ENCODE measurements around the gene POU3F4.
A peak's percentile ranks its signal among the peaks of the same experiment; 100 is the strongest.

The POU3F4 gene

DNA sequence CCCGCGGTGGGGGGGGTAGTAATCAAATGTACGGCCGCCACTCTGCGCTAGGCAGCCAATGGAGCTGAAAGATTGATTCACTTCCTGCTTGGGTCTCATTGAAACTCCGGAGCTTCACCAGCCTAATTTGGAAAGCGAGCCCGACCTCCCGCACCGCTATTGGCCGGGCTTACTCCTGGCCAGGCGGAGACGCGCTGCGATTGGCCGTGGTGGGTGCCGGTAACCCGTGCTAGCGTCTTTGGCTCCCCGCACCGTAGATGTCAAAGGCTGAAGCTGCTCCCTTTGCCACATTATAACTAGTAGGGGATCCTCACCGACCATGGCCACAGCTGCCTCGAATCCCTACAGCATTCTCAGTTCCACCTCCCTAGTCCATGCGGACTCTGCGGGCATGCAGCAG is at the start of gene POU3F4:
TSS of gene POU3F4 (plus strand) at position 285 of the 400 bp plus-strand sequence. CDS start at position 320, 35 bp downstream.
- DNase-seq: peak in 43 of 51 donors; percentile 2 to 79 (median 44)

DNA sequence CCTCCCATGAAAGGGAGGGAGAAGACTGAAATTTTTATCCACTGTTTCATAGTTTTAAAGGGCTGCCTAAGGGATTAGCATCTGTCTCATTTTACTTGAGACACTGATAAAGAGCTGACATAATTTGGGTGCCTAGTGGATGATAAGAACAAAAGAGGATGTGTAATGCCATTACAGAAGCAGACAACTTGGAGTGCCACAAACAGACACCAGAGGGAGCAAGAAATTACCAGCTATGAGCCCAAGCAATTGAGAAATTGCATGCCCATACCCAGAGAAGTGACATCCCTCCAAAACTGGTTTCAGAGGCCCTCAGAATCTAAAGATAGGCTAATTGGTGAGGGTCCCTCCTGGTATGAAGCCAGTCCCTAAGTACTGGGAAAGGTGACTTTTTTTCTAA is 38.5 kb upstream of the POU3F4 start:
- peak in 14 of 51 donors; percentile 0 to 15 (median 0) for DNase-seq

DNA sequence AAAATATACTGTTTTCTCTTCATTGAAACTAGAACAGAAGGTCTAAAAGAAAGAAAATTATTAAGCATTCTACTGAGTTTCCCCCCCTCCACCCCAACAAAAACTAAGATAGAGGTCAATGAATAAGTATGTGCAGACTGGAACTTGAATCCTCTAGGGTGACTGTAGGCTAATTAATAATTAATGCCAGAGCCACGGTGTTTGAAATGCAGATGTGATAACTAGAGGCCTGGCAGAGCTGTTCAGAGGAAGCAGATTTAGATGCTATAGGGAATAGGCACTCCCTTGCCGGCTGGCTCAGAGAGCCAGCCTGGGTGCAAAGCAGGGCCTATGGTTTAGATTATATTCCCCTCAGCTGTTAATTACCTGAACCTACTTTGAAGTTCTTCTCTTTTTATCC is 12.2 kb upstream of the POU3F4 start:
- DNase-seq: no peak

DNA sequence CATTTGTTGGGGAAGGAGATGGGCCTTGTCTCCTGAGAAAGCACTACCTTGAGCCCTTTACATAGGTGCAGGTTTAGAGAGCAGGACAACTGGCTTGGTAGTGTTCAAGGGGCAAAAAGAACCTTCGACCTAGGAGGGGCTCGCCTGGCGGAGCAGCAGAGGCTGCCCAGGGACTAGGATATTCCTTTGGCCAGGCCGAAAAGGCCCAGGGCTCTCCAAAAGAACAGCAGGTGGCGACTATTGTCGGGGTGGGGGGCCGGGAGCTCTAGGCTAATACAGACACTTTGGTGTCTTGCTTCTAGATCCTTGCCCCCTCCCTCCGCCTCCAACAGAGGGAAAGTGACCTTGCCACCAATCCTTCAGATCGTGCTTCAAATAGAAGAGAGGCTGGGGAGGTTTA is 7.1 kb upstream of the POU3F4 start:
- no peak for DNase-seq

- peak in 3 of 51 donors; percentile 1 to 3 (median 1) for DNase-seq
Observed at GRCh38 chrX:83501530-83501929, 6.6 kb upstream of the POU3F4 start.

DNA sequence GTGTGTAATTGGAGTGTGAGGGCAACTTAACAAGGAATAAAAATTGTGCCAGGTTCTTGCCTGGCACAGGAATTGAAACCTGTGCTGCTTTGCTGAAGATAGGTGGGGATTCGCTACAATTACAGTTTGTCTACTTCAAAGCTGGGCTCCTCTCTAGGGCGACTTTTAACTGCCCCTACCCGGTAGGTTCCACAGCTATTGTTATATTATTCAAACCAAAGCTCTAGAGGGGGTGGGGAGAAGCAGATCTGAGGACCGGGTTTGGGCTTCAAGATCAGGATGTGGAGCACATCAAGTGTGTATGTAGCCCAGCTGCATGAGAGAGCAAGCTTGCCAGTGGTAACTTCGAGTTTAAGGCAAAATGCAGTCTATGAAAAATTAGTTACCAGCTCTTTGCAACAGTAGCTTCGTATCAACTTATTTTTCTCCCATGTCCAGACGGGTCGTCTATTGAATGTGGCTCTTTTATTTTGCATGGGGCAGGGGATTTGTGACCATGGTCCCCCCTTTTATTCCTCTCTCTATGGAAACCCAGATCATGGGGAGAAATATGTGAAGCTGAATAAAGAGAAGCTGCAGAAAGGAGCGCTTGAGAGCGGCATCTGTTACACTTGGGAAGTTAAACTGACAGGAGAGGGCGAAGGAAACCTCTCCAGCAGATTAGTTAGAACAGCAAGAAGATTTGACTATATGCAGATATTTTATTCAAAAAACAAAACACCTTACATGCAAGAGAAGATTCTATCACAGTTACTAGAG is 3.2 kb upstream of the POU3F4 start:
- DNase-seq: peak in 2 of 51 donors; percentile 0 to 31

GRCh38 chrX:83508526-83509253 is 600 bp downstream of the POU3F4 start:
- DNase-seq: peak in 4 of 51 donors; percentile 4 to 36 (median 13)

DNA sequence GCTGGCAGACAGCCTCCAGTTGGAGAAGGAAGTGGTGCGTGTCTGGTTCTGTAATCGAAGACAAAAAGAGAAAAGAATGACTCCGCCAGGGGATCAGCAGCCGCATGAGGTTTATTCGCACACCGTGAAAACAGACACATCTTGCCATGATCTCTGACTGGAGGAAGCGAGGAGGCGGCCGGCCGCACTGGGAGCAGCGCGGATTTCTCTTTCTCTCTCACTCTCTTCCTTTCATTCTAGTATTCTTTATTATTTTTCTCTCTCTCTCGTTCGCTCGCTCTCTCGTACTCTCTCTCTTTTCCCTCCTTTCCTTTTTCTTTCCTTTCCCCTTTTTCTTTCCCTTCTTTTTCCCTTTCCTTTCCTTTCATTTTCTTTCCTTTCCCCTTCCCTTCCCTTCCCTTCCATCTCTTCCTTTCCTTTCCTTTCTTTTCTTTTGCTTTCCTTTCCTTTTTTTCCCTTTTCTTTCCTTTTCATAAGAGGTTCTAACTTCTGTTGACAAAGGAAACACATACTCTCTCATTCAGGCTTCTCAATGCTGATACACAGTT is 1.2 kb downstream of the POU3F4 start:
- DNase-seq: peak in 1 of 51 donors; percentile 25

GRCh38 chrX:83510510-83511062 is 2.5 kb downstream of the POU3F4 start:
- DNase-seq: peak in 2 of 51 donors; percentile 18 to 19

DNA sequence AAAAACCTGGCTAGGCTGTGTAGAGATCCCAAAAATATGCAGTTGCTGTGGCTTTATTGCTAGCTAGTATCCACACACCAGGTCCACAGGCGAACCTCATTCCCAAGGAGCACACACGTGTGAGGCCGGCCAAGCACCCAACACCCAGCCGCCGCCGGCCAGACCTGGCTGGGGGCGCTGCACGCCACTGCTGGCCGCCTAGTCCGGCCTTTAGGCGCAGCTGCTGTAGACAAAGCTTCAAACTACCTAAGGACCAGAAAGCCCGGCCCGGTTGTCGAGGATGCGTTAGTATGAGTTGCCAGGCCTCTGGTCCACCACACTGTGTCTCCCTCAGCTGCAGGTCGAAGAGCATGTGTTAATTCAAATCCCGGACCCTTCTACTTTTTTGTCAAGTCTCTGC is 3.1 kb downstream of the POU3F4 start:
- peak in 9 of 51 donors; percentile 1 to 19 (median 9) for DNase-seq

- peak in 1 of 51 donors; percentile 15 for DNase-seq
Observed at GRCh38 chrX:83512111-83512510, 4.0 kb downstream of the POU3F4 start.

- DNase-seq: no peak
Observed at GRCh38 chrX:83516597-83516996, 8.5 kb downstream of the POU3F4 start.

DNA sequence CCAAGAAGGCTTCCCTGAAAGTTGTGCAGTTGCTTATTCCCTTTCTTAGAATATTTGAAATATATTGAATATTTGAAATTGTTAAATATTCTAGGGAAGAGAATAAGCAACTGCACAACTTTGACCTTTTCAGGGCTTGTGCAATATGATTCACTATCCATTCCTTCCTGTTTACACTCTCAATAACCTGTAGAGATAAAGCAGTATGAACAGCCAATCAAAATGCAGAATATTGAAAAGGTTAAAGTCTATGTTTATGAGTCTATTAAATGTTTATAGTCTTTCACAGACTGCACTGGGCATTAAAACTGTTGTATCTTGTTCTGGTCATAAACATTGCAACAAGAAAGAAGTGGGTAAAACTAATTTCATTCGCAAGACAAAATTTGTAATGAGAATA is 13.8 kb downstream of the POU3F4 start:
- DNase-seq: no peak

DNA sequence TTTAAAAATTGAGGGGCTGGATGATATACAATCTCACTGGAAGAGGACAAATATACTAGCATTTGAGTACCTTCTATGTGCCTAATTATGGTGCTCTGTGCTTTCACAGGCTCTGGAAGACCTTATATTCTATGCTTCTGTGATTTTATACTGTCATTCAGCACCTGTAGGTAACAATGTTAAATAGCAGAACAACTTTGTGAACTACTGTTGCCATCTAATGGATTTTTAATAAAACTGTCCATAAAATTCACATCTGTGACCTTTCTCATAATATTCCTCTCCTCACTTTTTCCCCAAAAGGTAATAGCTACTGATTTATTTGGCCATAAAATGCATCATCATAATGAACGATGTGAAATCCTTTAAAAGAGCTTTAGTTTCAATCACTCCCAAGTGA is 21.9 kb downstream of the POU3F4 start:
- no peak for DNase-seq

GRCh38 chrX:83535417-83536196 is 27.5 kb downstream of the POU3F4 start:
- DNase-seq: no peak
